H1 (cell line): ENCODE data around the gene TRIB2. TPM values are rescaled to one million over a fixed set of nuclear protein-coding genes. Genes with fewer than 3 reads are reported as not detected.

ENCODE experiments used
- CTCF ChIA-PET: fragments of 300-600 bp; sonication (Branson Sonifier 250); formaldehyde crosslinking; loops from one replicate; lab custom pipeline; 2021; ENCODE audit not compliant: partially characterized antibody; lab: Charles Lee
- POLR2A ChIA-PET: fragments of 300-600 bp; sonication (Branson Sonifier 250); formaldehyde crosslinking; loops from one replicate; lab custom pipeline; 2021; ENCODE audit warnings: inconsistent platforms; ENCODE audit not compliant: partially characterized antibody; lab: Charles Lee
- DNase-seq, 2 experiments: peaks; one replicate each; pipeline versions ENCODE4 v3.0.0 to v3.0.0-alpha.2; 2010 to 2022; ENCODE audit warnings: low spot score in 2 of 2, low read depth in 1 of 2, mixed read lengths in 1 of 2
- FAIRE-seq: peaks from 2 replicates; lab custom pipeline; 2011; peaks lifted over from hg19 to GRCh38; lab: Jason Lieb, UNC
- H2AFZ ChIP-seq: 2 replicates; pipeline ENCODE4 v1.8.1; 2012; ENCODE audit warnings: low read length, inconsistent platforms
- H2AK5ac ChIP-seq: 2 replicates; pipeline ENCODE4 v1.6.1; 2013; ENCODE audit warnings: low read depth, low read length
- H2BK120ac ChIP-seq: replicated peaks from 2 replicates; pipeline ENCODE3; 2013; ENCODE audit warnings: low read depth, low read length, inconsistent platforms
- H2BK12ac ChIP-seq: 2 replicates; pipeline ENCODE4 v1.6.1; 2013; ENCODE audit warnings: low read depth, low read length
- H2BK15ac ChIP-seq: 2 replicates; pipeline ENCODE4 v1.6.1; 2013; ENCODE audit warnings: low read length
- H2BK20ac ChIP-seq: 2 replicates; pipeline ENCODE4 v1.6.1; 2013; ENCODE audit warnings: low read length
- H2BK5ac ChIP-seq: 2 replicates; pipeline ENCODE4 v1.6.1; 2013; ENCODE audit warnings: low read depth, low read length
- H3K14ac ChIP-seq: 2 replicates; pipeline ENCODE4 v1.6.1; 2013; ENCODE audit warnings: inconsistent platforms; ENCODE audit not compliant: insufficient read length
- H3K18ac ChIP-seq: 2 replicates; pipeline ENCODE4 v1.6.1; 2013; ENCODE audit warnings: low read length; ENCODE audit errors: extremely low read depth
- H3K23ac ChIP-seq: 2 replicates; pipeline ENCODE4 v1.6.1; 2013; ENCODE audit warnings: inconsistent platforms; ENCODE audit not compliant: insufficient read length
- H3K23me2 ChIP-seq: 2 replicates; pipeline ENCODE4 v1.6.1; 2013; ENCODE audit warnings: low read depth, low read length
- H3K27ac ChIP-seq: 2 replicates; pipeline ENCODE4 v1.6.1; 2011; ENCODE audit warnings: low read depth, low read length, inconsistent platforms
- H3K27me3 ChIP-seq, 4 experiments: replicated peaks in 1 of 4; 1 replicate in 1 of 4; 2 replicates in 3 of 4; pipeline versions ENCODE4 v1.6.1 to v1.8.1; 2011 to 2013; ENCODE audit warnings: low read length in 3 of 4, mild to moderate bottlenecking in 3 of 4, inconsistent platforms in 2 of 4, mixed read lengths in 2 of 4, moderate library complexity in 1 of 4; ENCODE audit not compliant: control insufficient read depth in 3 of 4, insufficient read depth in 3 of 4; ENCODE audit errors: extremely low read depth in 1 of 4
- H3K36me3 ChIP-seq, 4 experiments: 2 replicates each; pipeline versions ENCODE4 v1.6.1 to v1.8.1; 2011 to 2013; ENCODE audit warnings: mild to moderate bottlenecking in 4 of 4, low read length in 3 of 4, moderate library complexity in 2 of 4, control low read depth in 1 of 4, inconsistent platforms in 1 of 4; ENCODE audit not compliant: insufficient read depth in 4 of 4, control insufficient read depth in 2 of 4
- H3K4ac ChIP-seq: replicated peaks from 2 replicates; pipeline ENCODE3; 2013; ENCODE audit warnings: low read length, low read depth, mixed read lengths, inconsistent platforms; ENCODE audit not compliant: insufficient read length
- H3K4me1 ChIP-seq, 4 experiments: replicated peaks in 1 of 4; 1 replicate in 1 of 4; 2 replicates in 3 of 4; pipeline versions ENCODE4 v1.6.1 to v1.8.1; 2011 to 2013; ENCODE audit warnings: low read length in 3 of 4, inconsistent platforms in 2 of 4, mixed read lengths in 1 of 4; ENCODE audit not compliant: insufficient read depth in 4 of 4, control insufficient read depth in 3 of 4
- H3K4me2 ChIP-seq, 2 experiments: 2 replicates each; pipeline versions ENCODE4 v1.6.1 to v1.8.1; 2011 to 2013; ENCODE audit warnings: low read depth in 2 of 2, low read length in 2 of 2, control low read depth in 1 of 2, inconsistent platforms in 1 of 2, mild to moderate bottlenecking in 1 of 2; ENCODE audit not compliant: insufficient read depth in 1 of 2
- H3K4me3 ChIP-seq, 4 experiments: fragments of 200-600, 300-600 bp in 1 of 4; sonication (generic), shearing (Covaris generic), sonication (Bioruptor Twin) in 1 of 4; 2 replicates each; pipeline versions ENCODE4 v1.5.1 to v1.8.1; 2011 to 2016; ENCODE audit warnings: low read length in 4 of 4, low read depth in 3 of 4, control low read depth in 2 of 4, inconsistent platforms in 2 of 4, mild to moderate bottlenecking in 2 of 4, mixed read lengths in 1 of 4, moderate library complexity in 1 of 4; ENCODE audit not compliant: insufficient read depth in 2 of 4; ENCODE audit errors: extremely low read depth in 1 of 4
- H3K56ac ChIP-seq: replicated peaks from 2 replicates; pipeline ENCODE3; 2013; ENCODE audit warnings: low read depth, mild to moderate bottlenecking, mixed read lengths, low read length, inconsistent platforms; ENCODE audit not compliant: insufficient read length
- H3K79me1 ChIP-seq: 2 replicates; pipeline ENCODE4 v1.6.1; 2013; ENCODE audit warnings: low read depth, low read length, control low read depth
- H3K79me2 ChIP-seq, 2 experiments: 2 replicates each; pipeline versions ENCODE4 v1.6.1 to v1.8.1; 2012 to 2013; ENCODE audit warnings: low read length in 2 of 2, mild to moderate bottlenecking in 2 of 2, inconsistent platforms in 1 of 2; ENCODE audit not compliant: insufficient read depth in 2 of 2, control insufficient read depth in 1 of 2
- H3K9ac ChIP-seq, 4 experiments: replicated peaks in 1 of 4; 1 replicate in 1 of 4; 2 replicates in 3 of 4; pipeline versions ENCODE4 v1.6.1 to v1.8.1; 2011 to 2013; ENCODE audit warnings: low read depth in 3 of 4, low read length in 3 of 4, control low read depth in 2 of 4, mild to moderate bottlenecking in 2 of 4, moderate library complexity in 2 of 4, inconsistent platforms in 1 of 4; ENCODE audit errors: extremely low read depth in 1 of 4
- H3K9me3 ChIP-seq, 2 experiments: 2 replicates each; pipeline versions ENCODE4 v1.6.1 to v1.8.1; 2012 to 2013; ENCODE audit warnings: mild to moderate bottlenecking in 2 of 2, moderate library complexity in 2 of 2, control low read depth in 1 of 2, inconsistent platforms in 1 of 2, low read depth in 1 of 2, low read length in 1 of 2, mixed read lengths in 1 of 2; ENCODE audit not compliant: insufficient read depth in 2 of 2
- H4K20me1 ChIP-seq, 2 experiments: replicated peaks in 1 of 2; 2 replicates each; pipeline versions ENCODE3 to v1.8.1; 2011 to 2013; ENCODE audit warnings: inconsistent platforms in 2 of 2, low read length in 2 of 2, mild to moderate bottlenecking in 1 of 2; ENCODE audit not compliant: insufficient read depth in 2 of 2, control insufficient read depth in 1 of 2
- H4K5ac ChIP-seq: 2 replicates; pipeline ENCODE4 v1.6.1; 2013; ENCODE audit warnings: low read length, low read depth, mixed read lengths, inconsistent platforms; ENCODE audit not compliant: insufficient read length
- H4K8ac ChIP-seq: 2 replicates; pipeline ENCODE4 v1.8.0; 2013; ENCODE audit warnings: mild to moderate bottlenecking, moderate library complexity, low read length, inconsistent platforms; ENCODE audit not compliant: insufficient read depth; ENCODE audit errors: extremely low read depth
- H4K91ac ChIP-seq: replicated peaks from 2 replicates; pipeline ENCODE3; 2013; ENCODE audit warnings: low read length, mixed read lengths, inconsistent platforms; ENCODE audit not compliant: insufficient read length
- BCL11A ChIP-seq, 2 experiments: IDR thresholded peaks; one replicate each; pipeline ENCODE4 v1.6.1; 2011; ENCODE audit warnings: low read depth in 2 of 2, low read length in 2 of 2, mild to moderate bottlenecking in 2 of 2
- CBX5 ChIP-seq: fragments of 300-800, 300-1000 bp; sonication (generic); IDR thresholded peaks from 2 replicates; pipeline ENCODE4 v1.7.1; 2016; ENCODE audit warnings: antibody characterized with exemption, low read length, low read depth
- RBBP5 ChIP-seq: IDR thresholded peaks from 2 replicates; pipeline ENCODE4 v1.7.1; 2012; ENCODE audit warnings: low read depth, mild to moderate bottlenecking, inconsistent platforms, low read length, moderate library complexity, borderline replicate concordance
- SRF ChIP-seq: IDR thresholded peaks from 2 replicates; pipeline ENCODE4 v1.6.1; 2011; ENCODE audit warnings: mild to moderate bottlenecking, low read depth, low read length, moderate library complexity
- WGBS, 2 experiments: shearing (Covaris generic) in 1 of 2; methylation state at CpG; one replicate each; pipeline versions ENCODE4 v1.1.6 to v1.1.7; 2013 to 2015; ENCODE audit warnings: low lambda C conversion rate in 2 of 2, mixed read lengths in 2 of 2, inconsistent platforms in 1 of 2, low coverage in 1 of 2, missing lambda C conversion rate in 1 of 2; ENCODE audit not compliant: insufficient replicate concordance in 2 of 2, insufficient coverage in 1 of 2, insufficient read length in 1 of 2; ENCODE audit errors: extremely low coverage in 1 of 2, missing lambda C conversion rate in 1 of 2; 5-methylcytosine and 5-hydroxymethylcytosine counted together
- polyA plus RNA-seq, 7 experiments: library from polyadenylated mRNA; depleted of rRNA in 3 of 7; stranded (reverse) in 5 of 7; unstranded in 2 of 7; fragments of >200 nt in 5 of 7; fragments of 200-250 nt in 2 of 7; gene quantifications; 1 replicate in 5 of 7; 2 replicates in 1 of 7; 4 replicates in 1 of 7; pipeline versions ENCODE4 v1.2.1 to v1.2.3, GENCODE V29; 2011 to 2013; ENCODE audit warnings: missing spikeins in 2 of 7, mixed read lengths in 2 of 7
- total RNA-seq: library from RNA; stranded (reverse); fragmentation: NEBNext Ultra II Directional; extraction: Animal tissue kit (Norgen Biotek cat#: 25700); gene quantifications from 2 replicates; pipeline ENCODE4 v1.2.1, GENCODE V29; 2021

Gene TRIB2
- total and polyA plus RNA-seq, 2 of the 8 experiments (the other 6 are each of a cell fraction or from before 2014, with no cell fraction given): 40.8 to 57.0 TPM

DNA sequence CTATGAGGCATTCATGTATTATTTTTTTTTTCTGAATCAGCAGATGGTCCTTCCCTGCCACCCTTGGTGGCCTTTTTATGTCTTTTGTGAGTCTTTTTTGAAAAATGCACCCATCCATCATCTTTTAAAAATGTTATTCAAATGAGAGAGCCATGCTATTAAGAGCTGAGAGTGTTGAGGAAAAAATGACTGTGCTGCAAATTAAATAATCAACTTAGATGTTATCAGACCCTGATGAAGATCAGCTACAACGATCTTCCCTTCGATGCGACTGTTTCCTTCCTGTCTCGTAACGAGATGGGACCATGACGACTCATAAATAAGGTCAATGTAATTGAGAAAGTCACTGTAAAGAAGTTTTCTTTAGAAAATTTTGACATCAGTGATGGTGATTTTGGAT is 44.4 kb downstream of the TRIB2 start:
- no peak overlapping the region for H2BK15ac ChIP-seq
- WGBS, 2 experiments: 92% methylated on average over 6 of the region's 6 CpGs; no CpG with 5 or more reads in 1 of the 2 experiments
- no peak for DNase-seq
- H3K36me3 ChIP-seq: no peaks in the 10 kb centered on the region
- H4K5ac ChIP-seq: no peak overlapping the region
- no peak overlapping the region for H2BK20ac ChIP-seq
- H2BK5ac ChIP-seq: no peak overlapping the region
- peaks cover 0 to 3% (median 2%) of the 10 kb centered on the region in 4 experiments; a peak in 3 of 7 replicates for H3K4me1 ChIP-seq
- no peak overlapping the region for H3K4me3 ChIP-seq
- no peaks in the 10 kb centered on the region for H3K9me3 ChIP-seq
- no peak overlapping the region for H2AFZ ChIP-seq
- no peaks in the 10 kb centered on the region for H3K79me1 ChIP-seq
- H2BK120ac ChIP-seq: no peak overlapping the region
- H2AK5ac ChIP-seq: no peak overlapping the region
- no peak overlapping the region for H3K23ac ChIP-seq
- no peak for FAIRE-seq
- H3K56ac ChIP-seq: no peak overlapping the region
- no peak overlapping the region for H4K91ac ChIP-seq
- TF ChIP-seq SRF (no peak), CBX5 (no peak), BCL11A (IDR thresholded peaks at IDR 0.05; ENCODE audit: low read depth in 2 of 2, low read length in 2 of 2) (no peak), RBBP5 (no peak)
- H3K18ac ChIP-seq: no peak overlapping the region
- no peaks in the 10 kb centered on the region for H3K23me2 ChIP-seq
- no peak overlapping the region for H3K4ac ChIP-seq
- H3K27ac ChIP-seq: no peak overlapping the region
- H4K8ac ChIP-seq: no peak overlapping the region
- no peak overlapping the region for H2BK12ac ChIP-seq
- H3K14ac ChIP-seq: no peak overlapping the region
- ChIA-PET POLR2A (no interaction called here), CTCF (no interaction called here)
- no peaks in the 10 kb centered on the region for H3K79me2 ChIP-seq
- H3K9ac ChIP-seq: no peak overlapping the region
- H3K27me3 ChIP-seq: no peaks in the 10 kb centered on the region; a peak in 1 of 7 replicates
- no peaks in the 10 kb centered on the region for H4K20me1 ChIP-seq
- H3K4me2 ChIP-seq: no peak overlapping the region
